Kidney capillary endothelial cell (primary cell): ENCODE measurements around the gene DAPK1.

Experiments used
- DNase-seq: peaks from one replicate; pipeline ENCODE4 v3.0.0-alpha.2; 2018; ENCODE audit warnings: low spot score

The DAPK1 gene

DNA sequence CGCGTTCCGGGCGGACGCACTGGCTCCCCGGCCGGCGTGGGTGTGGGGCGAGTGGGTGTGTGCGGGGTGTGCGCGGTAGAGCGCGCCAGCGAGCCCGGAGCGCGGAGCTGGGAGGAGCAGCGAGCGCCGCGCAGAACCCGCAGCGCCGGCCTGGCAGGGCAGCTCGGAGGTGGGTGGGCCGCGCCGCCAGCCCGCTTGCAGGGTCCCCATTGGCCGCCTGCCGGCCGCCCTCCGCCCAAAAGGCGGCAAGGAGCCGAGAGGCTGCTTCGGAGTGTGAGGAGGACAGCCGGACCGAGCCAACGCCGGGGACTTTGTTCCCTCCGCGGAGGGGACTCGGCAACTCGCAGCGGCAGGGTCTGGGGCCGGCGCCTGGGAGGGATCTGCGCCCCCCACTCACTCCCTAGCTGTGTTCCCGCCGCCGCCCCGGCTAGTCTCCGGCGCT, at the start of gene DAPK1:
Gene DAPK1 (plus strand): TSS at position 264 of the 442 bp plus-strand sequence. CDS start 1,211 bp downstream, outside the sequence.
- DNase-seq = peak; percentile 46

GRCh38 chr9:87451149-87451548, 46.5 kb upstream of the DAPK1 start:
- DNase-seq = no peak

- DNase-seq = no peak
These were observed 42.3 kb upstream of the DAPK1 start for GRCh38 chr9:87455407-87455806.

DNA sequence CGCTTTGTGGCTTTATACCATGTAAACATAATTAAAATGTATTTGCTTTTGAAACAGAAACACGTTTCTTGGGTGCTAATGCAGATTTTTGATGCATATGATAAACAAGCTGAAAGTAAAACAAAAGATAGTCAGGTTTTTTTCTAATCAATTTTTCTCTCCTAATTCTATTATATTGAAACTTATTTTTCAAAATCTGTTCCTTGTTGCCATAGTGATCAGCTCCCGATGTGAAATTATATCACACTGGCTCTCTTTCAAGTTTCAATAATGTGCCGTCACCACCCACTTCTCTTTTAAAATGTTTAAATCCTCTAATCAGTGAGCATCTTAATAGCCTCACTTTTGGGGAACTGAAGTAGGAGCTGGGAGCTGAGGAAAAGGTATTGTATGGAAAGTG, 36.4 kb upstream of the DAPK1 start:
- DNase-seq = no peak

GRCh38 chr9:87464110-87464991, 33.3 kb upstream of the DAPK1 start:
- DNase-seq = no peak

GRCh38 chr9:87464992-87465378, 32.7 kb upstream of the DAPK1 start:
- no peak for DNase-seq

- no peak for DNase-seq
These were observed 31.9 kb upstream of the DAPK1 start for GRCh38 chr9:87465816-87466215.

GRCh38 chr9:87467187-87467586, 30.5 kb upstream of the DAPK1 start:
- no peak for DNase-seq

DNA sequence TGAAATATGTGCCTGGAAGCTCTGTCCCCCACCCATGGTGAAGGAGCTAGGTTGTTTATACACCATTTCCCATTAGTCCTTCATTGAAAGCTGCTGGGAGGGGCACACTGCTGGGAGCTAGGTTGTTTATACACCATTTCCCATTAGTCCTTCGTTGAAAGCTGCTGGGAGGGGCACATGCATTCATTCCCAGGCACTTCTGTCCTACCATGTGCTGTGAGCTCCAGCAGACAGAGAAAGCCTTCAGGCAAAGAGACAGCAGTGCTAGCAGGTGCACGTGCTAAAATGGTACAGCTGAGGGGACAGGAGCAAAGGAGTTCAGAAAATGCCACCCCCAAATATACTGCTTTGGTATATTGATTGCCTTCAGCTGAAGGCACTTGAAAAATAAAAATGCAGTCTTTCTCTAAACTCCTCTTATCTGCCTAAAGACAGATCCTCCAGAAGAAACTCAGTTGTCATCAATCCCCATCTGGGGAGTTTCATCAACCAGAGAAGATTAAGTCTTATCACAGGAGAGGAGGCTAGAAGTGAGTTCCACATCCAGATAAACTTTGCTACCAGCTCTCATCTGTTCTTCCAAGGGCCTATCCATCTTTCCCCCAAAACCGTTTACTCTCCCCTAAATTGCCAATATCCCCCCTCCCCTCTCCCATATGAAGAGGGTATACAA, 27.7 kb upstream of the DAPK1 start:
- DNase-seq = no peak

DNA sequence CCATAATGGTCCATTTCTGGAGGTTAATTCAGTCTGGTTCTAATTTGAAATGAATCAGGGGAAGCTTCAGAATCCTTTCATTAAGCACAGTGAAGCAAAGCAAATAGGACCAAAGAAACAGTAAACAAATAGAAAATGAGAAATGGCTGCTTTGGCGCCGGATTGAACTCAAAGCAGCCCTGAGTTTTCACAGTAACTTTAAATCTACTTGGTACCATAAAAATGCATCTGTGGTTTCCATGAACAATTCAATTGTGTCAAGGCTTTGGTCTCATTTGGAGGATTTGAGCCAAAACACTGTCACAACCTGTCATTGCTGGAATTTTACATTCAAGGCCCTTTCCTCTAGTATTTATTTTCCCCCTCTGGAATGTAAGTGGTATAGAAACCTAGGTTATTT, 25.9 kb upstream of the DAPK1 start:
- no peak for DNase-seq

DNA sequence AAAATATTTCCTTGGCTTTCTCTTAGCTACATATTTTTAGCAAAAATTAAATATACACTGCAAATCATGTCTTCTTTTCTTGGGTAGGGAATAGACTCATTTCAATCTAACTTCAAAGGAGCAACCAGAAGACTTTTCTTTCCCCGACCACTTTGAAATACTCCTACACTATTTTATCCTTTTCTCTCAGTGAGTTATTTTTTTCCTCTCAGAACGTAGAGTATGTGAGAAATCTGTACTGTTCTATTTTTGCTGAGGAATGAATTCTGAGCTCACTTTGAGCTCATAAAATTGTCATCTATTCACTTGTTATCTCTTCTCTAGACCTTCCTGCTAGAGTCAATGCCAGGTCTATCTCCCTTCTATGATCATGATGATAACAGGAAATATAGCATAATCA, 22.2 kb upstream of the DAPK1 start:
- DNase-seq = no peak

- no peak for DNase-seq
These were observed 19.3 kb upstream of the DAPK1 start for GRCh38 chr9:87478226-87478992.

DNA sequence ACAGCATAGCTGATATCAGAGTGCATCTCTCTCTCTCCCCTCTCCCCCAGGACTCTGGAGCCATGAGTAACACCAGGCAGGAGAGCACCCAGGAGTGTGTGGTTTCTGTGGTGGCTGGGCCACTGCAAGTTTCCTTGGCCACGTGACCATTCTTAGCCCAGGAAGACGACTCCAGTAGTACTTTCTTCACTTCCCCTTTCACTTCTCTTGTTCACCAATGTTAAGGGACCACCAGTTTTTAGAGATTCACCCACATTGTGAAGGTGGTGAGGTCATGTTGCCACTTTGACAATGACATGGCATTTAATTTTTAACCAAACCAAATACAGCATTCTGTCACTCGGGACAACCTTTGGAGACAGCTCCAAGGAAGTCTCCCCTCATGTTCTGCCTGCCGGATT, 17.9 kb upstream of the DAPK1 start:
- no peak for DNase-seq

GRCh38 chr9:87481890-87482855, 15.5 kb upstream of the DAPK1 start:
- DNase-seq = no peak

GRCh38 chr9:87490225-87490624, 7.4 kb upstream of the DAPK1 start:
- DNase-seq = no peak

DNA sequence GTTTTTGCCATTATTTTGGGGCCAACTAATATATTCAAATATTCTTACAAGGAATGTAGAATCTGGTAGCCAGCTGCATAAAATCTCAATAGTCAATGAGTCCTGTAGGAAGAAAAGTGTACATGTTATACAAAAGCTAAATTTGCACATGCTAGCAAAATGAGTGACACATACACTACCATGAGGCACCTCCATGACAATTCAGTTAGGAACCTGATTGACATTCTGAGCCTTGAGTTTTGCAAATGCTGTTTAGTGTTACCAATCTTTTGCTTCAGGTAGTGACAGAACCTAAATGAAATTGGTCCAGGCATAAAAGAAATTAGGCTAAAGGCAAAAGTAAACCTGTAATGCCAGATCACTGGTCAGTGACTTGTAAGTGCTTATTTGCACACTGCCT, 6.8 kb upstream of the DAPK1 start:
- no peak for DNase-seq

GRCh38 chr9:87491523-87491922, 6.1 kb upstream of the DAPK1 start:
- no peak for DNase-seq

- DNase-seq = no peak
These were observed 5.0 kb upstream of the DAPK1 start for GRCh38 chr9:87492642-87493041.

- DNase-seq = no peak
These were observed 2.6 kb upstream of the DAPK1 start for GRCh38 chr9:87494970-87495471.

GRCh38 chr9:87497080-87497603, 525 bp upstream of the DAPK1 start:
- DNase-seq = no peak
